ENCODE results near the gene FKBP11. TPM values are rescaled to one million over a fixed set of nuclear protein-coding genes. Genes with fewer than 3 reads are reported as not detected.
A peak's percentile ranks its signal among the peaks of the same experiment; 100 is the strongest.

FKBP11 gene
- total RNA-seq, 1 donor from 2014 or later, result 18.2 TPM

DNA sequence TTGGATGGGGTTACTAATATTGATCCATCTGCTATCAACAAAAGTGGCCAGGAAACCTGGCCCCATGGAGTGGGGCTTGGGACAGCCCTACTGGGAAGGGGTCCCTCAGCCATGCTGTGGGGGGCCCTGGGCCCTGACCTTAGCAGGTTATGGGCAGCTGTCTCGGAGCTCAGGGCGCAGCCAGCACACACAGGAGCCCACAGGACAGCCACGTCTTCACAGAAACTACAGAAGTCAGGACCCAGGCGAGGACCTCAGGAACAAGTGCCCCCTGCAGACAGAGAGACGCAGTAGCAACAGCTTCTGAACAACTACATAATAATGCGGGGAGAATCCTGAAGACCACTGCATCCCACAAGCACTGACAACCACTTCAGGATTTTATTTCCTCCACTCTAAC is 11.9 kb upstream of the FKBP11 start:
- Histone ChIP-seq H3K4me2 (no peak overlapping the region), H2AFZ (replicated peaks) (no peak overlapping the region), H3K9me3 (ENCODE audit: low read depth) (no peaks in the 10 kb centered on the region), H3K79me2 (ENCODE audit: low read depth) (peaks cover 23% of the 10 kb centered on the region), H3F3A (ENCODE audit: low read depth) (peaks cover 17% of the 10 kb centered on the region), H3K4me1 (no peaks in the 10 kb centered on the region), H3K36me3 (no peaks in the 10 kb centered on the region), H4K20me1 (ENCODE audit: low read depth) (peaks cover 69% of the 10 kb centered on the region), H3K27ac (no peak overlapping the region), H3K4me3 (no peak overlapping the region), H3K9ac (no peak overlapping the region), H3K27me3 (no peaks in the 10 kb centered on the region)
- H3K9me3 Mint-ChIP-seq, result no peaks in the 10 kb centered on the region
- H3K4me1 Mint-ChIP-seq, result no peaks in the 10 kb centered on the region
- H3K27me3 Mint-ChIP-seq (ENCODE audit: insufficient read depth, low read depth), result no peaks in the 10 kb centered on the region
- no peak overlapping the region for H3K4me3 Mint-ChIP-seq
- no peak overlapping the region for H3K27ac Mint-ChIP-seq
- peak; percentile 46 for DNase-seq (ENCODE audit: low spot score)
- H3K36me3 Mint-ChIP-seq, result peaks cover 32% of the 10 kb centered on the region
- TF ChIP-seq EZH2 (IDR thresholded peaks at IDR 0.05), result no peak
- TF ChIP-seq, protein P1, sequence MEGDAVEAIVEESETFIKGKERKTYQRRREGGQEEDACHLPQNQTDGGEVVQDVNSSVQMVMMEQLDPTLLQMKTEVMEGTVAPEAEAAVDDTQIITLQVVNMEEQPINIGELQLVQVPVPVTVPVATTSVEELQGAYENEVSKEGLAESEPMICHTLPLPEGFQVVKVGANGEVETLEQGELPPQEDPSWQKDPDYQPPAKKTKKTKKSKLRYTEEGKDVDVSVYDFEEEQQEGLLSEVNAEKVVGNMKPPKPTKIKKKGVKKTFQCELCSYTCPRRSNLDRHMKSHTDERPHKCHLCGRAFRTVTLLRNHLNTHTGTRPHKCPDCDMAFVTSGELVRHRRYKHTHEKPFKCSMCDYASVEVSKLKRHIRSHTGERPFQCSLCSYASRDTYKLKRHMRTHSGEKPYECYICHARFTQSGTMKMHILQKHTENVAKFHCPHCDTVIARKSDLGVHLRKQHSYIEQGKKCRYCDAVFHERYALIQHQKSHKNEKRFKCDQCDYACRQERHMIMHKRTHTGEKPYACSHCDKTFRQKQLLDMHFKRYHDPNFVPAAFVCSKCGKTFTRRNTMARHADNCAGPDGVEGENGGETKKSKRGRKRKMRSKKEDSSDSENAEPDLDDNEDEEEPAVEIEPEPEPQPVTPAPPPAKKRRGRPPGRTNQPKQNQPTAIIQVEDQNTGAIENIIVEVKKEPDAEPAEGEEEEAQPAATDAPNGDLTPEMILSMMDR (IDR thresholded peaks at IDR 0.05), result peak; percentile 36

DNA sequence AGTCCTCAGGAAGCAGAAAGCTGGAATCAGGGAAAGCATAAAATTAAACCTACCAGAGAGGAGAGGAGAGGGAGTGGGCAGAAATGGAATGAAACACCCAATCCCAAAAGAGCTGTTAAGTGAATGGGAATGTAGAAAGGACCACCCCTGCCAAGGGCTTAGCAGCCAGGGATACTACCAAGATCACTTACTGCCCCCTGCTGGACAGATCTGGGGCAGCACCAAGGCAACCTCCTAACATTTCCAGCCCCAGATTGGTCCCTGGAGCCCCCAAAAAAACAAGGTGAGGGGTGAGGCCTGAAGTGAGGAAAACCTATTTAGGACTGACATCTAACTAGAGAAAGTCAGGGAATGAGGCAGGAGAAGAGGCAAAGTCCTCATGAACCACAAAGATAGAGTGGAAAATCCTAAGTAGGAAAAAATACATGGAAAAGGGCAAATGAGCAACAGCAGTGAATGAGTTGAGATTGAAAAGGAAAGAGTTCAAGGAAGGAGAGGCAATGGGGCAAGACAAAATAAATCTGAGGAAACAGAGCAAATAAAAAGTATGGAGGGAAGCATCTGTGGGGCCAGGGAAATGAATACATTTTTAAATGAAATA is 11.2 kb upstream of the FKBP11 start:
- H3K9ac ChIP-seq, result no peak overlapping the region
- no peaks in the 10 kb centered on the region for H3K36me3 ChIP-seq
- Mint-ChIP-seq H3K9me3 (no peaks in the 10 kb centered on the region), H3K4me3 (no peak overlapping the region), H3K27ac (no peak overlapping the region), H3K4me1 (no peaks in the 10 kb centered on the region), H3K27me3 (ENCODE audit: insufficient read depth, low read depth) (no peaks in the 10 kb centered on the region), H3K36me3 (peaks cover 32% of the 10 kb centered on the region)
- peak; percentile 90 for DNase-seq (ENCODE audit: low spot score)
- no peaks in the 10 kb centered on the region for H3K4me1 ChIP-seq
- H3K79me2 ChIP-seq (ENCODE audit: low read depth), result peaks cover 17% of the 10 kb centered on the region
- peaks cover 21% of the 10 kb centered on the region for H3F3A ChIP-seq (ENCODE audit: low read depth)
- no peak overlapping the region for H3K4me3 ChIP-seq
- no peak overlapping the region for H2AFZ ChIP-seq (replicated peaks)
- H3K4me2 ChIP-seq, result no peak overlapping the region
- no peaks in the 10 kb centered on the region for H3K27me3 ChIP-seq
- TF ChIP-seq, protein P1 (IDR thresholded peaks at IDR 0.05), result peak; percentile 93
- TF ChIP-seq EZH2 (IDR thresholded peaks at IDR 0.05), result no peak
- H3K27ac ChIP-seq, result no peak overlapping the region
- no peaks in the 10 kb centered on the region for H3K9me3 ChIP-seq (ENCODE audit: low read depth)
- peaks cover 62% of the 10 kb centered on the region for H4K20me1 ChIP-seq (ENCODE audit: low read depth)

DNA sequence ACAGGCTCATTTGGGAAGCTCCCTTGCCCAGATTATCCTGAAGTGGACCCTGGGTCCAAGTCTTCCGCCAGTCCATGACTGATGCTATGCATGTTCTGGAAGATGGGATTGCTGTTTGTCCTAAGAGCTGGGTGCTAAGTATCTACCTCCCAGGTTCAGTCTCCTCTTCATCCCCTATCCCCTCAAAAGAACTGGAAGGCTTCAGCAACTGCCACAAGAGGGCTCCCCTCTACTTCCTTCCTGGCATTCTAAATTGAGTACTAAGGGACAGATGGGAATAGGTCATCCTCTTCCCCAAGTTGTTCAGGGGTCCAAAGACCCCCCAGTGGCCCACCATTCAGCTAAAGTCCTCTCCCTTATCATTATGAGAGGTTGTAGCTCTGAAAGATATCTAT is 9.0 kb upstream of the FKBP11 start:
- DNase-seq (ENCODE audit: low spot score), result no peak
- Mint-ChIP-seq H3K4me1 (no peaks in the 10 kb centered on the region), H3K36me3 (peaks cover 36% of the 10 kb centered on the region), H3K27ac (no peak overlapping the region), H3K27me3 (ENCODE audit: insufficient read depth, low read depth) (no peaks in the 10 kb centered on the region), H3K4me3 (no peak overlapping the region), H3K9me3 (no peaks in the 10 kb centered on the region)
- Histone ChIP-seq H3K9ac (no peak overlapping the region), H3K36me3 (peaks cover 5% of the 10 kb centered on the region), H3K9me3 (ENCODE audit: low read depth) (no peaks in the 10 kb centered on the region), H3K4me3 (no peak overlapping the region), H3K79me2 (ENCODE audit: low read depth) (peaks cover 8% of the 10 kb centered on the region), H3K27me3 (no peaks in the 10 kb centered on the region), H3K4me1 (no peaks in the 10 kb centered on the region), H3K4me2 (no peak overlapping the region), H4K20me1 (ENCODE audit: low read depth) (peaks cover 51% of the 10 kb centered on the region), H3K27ac (no peak overlapping the region), H3F3A (ENCODE audit: low read depth) (peaks cover 22% of the 10 kb centered on the region), H2AFZ (replicated peaks) (no peak overlapping the region)
- TF ChIP-seq, protein P1 (IDR thresholded peaks at IDR 0.05), result peak; percentile 43
- no peak for TF ChIP-seq EZH2phosphoT487 (IDR thresholded peaks at IDR 0.05)
- no peak for TF ChIP-seq EZH2 (IDR thresholded peaks at IDR 0.05)
